HuH-7.5 (cell line): Measurements from ENCODE around the gene NMNAT1.
"Not testable (repeated sequence)": the region's sequence is repeated elsewhere in the genome, so short reads cannot be mapped to it uniquely, and the experiment has no call there.

Source experiments
- DNase-seq: peaks from one replicate; pipeline ENCODE4 v3.0.0; 2011; ENCODE audit warnings: low spot score

Gene NMNAT1

DNA sequence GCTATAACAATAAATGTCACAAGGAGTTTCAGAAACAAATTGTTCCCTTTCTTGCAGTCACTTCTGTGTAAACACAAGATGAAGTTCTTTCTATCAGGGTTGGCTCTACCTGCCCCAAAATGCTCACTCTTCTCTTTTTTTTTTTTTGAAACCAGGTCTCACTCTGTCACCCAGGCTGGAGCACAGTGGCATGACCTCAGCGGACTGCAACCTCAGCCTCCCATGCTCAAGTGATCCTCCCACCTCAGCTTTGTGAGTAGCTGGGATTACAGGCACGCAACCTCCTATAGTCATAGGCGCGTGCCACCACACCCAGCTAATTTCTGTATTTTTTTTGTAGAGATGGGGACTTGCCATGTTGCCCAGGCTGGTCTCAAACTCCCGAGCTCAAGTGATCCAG is 22.7 kb upstream of the NMNAT1 start:
- DNase-seq: no peak

DNA sequence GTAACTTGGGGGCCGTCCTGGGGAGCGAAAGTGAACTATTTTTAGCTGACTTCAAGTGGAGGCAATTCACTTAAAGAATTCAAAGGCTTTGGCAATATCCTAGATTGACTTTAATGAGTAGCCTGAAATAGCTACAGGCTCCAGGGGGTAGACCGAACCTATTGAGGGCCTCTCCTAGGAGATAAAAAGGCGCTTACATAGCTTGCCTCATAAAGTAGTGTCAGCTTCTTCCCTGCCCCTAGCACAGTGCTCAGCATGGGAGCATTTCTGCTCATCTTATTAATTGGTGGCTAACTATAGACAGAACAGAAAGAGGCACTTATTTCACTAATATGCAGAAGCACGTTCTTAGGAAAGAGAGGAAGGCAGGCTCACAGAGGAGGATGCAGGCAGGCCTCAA is 20.9 kb upstream of the NMNAT1 start:
- DNase-seq: no peak

DNA sequence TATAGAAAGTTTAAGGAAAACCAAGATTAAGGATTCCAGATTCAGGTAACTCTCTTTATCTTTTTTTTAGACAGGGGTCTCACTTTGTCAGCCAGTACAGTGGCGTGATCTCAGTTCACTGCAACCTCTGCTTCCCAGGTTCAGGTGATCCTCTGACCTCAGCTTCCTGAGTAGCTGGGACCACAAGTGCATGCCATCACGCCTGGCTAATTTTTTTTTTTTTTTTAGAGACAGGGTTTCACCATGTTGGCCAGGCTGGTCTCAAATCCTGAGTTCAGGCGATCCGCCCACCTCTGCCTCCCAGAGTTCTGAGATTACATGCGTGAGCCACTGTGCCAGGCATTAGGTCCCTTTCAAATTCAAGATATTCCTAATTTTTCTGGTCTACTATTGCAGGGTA is 16.0 kb upstream of the NMNAT1 start:
- no peak for DNase-seq

DNA sequence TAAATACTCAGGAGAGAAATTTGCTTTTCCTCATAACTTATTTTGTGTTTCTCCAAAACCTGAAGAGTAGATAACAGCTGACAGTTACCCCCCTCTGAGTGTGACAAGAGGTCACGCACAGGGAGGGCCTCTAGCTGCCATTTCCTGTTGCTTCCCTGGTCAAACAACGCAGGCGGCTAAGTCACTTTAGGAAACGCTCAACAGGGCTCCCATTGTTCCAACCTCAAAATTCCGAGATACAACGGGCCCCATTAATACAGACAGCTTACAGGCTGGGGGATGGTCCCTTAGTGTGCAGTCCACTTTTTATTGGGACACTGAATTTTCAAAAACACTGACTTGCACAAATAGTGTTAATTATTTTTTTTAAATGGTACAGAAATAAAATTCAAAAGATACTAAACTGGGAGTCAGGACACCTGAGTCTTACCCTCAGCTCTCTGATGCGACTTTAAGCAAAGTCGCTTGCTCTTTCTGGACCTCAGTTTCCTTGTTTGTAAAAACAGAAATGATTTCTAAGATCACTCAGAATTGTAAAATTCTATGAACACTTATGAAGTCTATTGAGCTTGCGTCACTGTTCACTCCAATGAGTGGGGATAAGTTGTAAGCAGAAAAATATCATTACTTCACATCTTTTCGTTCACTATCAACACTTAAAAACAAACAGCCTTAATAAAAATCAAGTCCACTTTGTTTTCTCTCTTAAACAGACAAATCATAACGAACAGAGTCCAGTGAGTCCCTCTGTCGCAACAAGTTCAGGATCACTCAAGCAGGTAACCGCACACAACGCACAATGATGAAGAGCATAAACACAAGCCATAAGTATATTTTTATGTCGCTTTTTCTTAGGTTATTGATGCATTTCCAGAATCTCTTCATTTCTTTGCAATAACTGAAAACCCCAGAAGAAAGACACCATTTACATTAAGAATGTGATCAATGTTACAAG is 13.6 kb upstream of the NMNAT1 start:
- DNase-seq: peak; percentile 55

DNA sequence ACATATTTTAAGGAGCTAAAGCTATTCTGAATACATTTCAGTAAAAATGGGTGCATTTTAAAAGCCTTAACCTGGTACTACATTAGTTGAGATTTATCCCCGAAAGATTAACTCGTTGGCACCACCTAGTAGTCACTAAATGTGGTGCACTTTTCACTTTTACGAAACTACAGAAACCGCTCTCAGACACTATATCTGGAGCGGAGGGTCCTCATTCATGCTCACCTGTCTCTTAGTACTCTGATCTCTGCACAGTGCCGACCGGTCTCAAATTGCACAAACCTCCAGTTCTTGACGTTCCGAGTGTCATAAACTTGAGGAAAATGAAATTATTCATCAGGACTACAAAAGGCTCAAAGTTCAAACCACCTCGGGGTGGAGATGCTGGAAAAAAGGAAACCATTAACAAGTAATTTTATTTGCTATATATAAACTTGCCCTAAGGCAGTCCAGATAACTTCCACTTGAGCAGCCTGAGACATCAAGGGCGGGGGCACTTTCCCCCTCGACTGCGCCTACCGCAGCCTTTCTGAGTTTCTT is 806 bp upstream of the NMNAT1 start:
- DNase-seq: peak; percentile 42

DNA sequence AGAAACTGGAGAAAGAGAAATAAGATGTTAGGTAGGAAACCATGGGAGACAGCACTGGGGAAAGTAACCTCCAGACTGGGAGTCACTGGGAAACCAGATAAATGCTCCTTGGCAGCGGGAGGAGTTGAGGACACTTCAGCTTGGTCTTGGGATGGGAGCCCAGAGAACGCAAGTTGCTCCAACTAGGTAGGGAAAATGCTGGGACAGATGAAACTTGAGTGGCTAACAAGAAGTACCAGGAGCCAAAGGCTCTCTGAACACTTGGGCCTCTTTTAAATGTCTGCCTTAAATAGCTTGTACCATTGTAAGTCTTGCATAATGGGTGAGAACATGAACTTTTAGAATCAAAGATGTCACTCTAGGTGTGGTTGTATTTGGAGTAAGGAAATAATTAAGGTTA is 3.0 kb downstream of the NMNAT1 start:
- DNase-seq: no peak

DNA sequence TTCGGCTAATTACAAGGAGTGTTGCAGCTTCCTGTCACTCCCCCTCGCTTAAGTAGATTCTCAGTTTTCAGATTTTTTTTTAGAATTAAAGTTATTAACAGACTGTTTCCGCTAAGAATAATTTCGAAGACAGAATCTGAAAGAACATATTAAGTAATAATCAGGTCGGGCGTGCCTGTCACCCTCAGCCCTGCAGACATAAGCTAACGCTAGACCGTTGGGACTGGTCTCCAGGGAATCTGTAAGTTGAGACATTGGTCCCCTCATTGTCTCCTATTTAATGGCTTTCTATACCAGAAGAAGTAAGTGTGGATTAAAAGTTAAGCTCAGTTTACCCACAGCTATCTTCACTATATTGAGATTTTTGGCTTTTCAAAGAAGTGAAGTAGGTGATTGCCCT is 14.5 kb downstream of the NMNAT1 start:
- DNase-seq: no peak

DNA sequence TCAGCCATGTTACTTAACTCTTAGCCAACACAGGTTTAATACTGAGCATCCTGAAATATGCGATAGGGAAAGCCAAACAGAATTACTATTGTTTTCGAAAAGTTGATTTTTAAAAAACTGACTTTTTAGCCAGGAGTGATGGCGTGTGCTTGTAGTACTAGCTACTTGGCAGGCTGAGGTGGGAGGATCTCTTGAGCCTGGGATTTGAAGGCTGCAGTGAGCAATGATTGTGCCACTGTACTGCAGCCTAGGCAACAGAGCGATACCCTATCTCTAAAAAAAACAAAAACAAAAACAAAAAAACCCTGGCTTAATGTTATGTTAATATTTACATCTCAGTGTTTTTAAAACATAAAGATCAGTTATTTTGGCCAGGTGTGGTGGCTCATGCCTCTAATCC is 16.7 kb downstream of the NMNAT1 start:
- no peak for DNase-seq

DNA sequence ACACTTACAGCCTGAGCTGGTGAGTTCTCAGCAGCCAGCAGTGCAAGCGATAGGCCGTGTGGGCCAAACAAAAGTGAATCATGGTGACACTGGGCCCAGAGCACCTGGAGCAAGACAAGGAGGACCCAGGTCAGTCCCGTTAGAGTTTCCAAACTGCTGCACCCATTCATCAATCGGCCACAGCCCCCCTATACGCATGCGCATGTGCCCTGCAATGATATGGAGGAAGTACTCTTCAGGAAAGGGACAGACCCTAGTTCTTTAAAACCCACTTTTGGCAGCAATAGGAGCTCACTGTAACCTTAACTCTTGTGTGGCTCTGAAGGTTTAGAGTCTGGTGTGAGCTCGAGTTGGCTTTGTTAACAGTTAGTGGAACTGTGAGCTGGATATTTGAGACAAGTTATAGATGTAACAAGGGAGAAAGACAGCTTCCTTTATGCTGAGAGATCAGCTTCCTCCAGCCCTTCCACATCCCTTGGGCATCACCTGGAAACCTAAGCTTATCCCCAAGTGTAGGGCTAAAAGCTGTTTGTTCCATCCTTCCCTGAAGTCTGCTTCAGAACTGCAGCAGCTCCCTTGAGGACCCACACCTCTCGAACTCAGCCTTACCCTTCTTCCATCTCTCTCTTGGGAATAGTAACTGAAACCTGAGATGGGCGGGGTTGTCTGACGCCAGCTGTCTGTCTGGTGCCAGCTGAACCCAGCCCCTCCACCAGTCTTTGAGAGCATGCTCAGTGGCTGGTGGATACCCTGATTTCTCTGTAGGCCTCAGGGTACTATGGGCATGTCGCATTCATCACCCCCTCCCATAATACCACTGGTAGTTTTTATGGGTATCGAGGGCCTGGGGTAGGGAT is 17.7 kb downstream of the NMNAT1 start:
- DNase-seq: no peak

DNA sequence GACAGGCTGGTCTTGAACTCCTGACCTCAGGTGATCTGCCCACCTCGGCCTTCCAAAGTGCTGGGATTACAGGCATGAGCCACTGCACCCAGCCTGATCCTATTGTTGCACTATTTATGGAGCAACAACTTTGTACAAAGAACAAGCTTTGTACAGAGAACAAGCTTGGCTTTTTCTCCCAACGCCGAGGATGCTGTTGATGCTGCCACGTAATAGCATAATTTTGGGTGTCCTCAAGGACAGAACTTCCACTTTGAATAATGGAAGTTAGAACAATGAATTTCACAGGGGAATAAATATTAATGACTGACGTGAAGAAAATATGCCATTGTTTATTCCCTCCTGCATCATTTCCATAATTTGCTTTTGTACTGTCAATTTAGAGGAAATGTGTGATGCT is 41.0 kb downstream of the NMNAT1 start:
- no peak for DNase-seq

DNA sequence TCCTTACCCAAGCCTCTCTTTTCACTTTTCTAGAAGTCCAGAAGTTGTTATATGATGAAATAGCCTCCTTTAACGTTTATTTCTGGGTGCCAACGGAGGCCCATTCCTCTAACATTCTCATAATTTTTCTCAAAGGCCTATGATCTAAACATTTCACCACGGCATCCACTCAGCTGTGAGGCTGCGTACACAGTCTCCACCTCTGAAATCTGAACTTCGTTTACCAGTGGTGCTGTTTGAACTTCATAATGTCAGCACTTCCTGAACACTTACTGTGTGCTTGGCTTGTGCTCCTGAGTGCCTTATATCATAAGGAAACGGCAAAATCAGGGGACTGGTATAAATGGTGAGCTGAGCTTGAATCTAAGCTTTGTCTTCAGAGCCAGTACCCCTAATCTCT is 41.7 kb downstream of the NMNAT1 start:
- DNase-seq: no peak

DNA sequence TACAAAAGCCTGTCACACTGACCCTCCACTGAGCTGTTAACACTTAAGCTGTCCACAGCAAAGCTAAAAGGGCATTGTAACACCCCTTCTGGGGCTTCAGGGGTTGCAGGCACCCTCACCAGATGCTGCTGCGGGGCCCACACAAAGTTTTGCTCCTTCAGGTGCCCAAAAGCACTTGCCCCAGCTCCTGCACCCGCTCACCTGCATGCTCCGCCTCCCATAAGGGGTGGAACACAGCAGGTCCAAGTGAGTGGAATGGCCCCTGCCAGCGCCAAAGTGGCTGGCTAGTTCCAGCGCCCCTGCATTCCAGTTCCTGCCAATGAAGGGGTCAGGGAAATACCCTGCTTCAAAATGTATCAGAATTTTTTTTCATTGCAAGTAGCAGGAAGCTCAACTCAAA is 46.5 kb downstream of the NMNAT1 start:
- DNase-seq: no peak

DNA sequence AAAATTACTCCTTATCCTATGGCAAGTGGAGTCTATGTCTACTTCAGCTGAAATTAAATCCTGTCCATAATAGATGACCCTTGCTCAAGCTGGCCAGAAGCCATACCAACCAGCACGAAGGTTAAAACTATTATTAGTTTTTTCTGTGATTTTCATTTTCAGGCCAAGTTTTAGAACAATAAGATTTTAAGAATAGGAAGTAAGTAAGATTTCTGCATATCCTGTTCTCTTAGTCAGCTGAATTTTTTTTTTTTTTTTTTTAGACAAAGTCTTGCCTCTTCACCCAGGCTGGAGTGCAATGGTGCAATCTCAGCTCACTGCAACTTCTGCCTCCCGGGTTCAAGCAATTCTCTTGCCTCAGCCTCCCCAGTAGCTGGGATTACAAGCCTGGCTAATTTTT is 47.7 kb downstream of the NMNAT1 start:
- no peak for DNase-seq

DNA sequence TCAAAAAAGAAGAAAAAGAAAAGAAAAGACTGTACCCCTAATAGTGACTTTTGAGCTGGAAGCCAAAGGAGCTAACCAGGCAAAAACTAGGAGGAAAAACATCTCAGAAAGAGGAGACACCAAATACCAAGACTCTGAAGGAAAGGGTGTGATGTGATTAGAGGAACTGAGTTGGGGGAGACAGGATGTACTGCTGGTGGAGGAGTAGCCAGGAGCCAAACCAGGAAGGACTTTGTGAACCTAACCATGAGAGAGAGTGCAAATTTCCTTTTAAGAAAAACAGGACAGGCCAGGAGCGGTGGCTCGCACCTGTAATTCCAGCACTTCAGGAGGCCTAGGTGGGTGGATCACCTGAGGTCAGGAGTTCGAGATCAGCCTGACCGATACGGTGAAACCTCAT is 49.6 kb downstream of the NMNAT1 start:
- DNase-seq: no peak

DNA sequence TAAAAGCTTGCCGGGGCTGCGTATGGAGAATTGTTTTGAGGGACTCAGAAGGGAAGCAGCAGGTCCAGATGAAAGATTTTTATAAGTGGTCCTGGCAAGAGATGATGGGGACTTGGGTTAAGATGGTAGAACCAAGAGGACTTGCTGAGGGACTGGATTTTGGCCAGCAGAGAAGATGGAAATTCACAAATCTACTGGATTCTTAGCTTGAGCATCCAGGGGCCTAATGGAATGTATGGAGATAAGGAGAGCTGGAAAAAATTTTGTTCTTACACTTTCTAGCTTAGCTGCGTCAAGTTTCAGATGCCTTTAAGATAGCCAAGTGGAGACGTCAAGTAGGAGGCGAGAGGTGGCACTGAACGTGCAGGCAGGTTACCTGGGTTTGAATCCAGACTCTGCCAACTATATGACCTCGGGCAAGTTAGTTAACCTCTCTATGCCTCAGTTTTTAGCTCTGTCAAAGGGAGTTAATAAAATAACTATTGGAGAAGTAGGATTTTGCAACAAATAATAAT is 50.3 kb downstream of the NMNAT1 start:
- no peak for DNase-seq

DNA sequence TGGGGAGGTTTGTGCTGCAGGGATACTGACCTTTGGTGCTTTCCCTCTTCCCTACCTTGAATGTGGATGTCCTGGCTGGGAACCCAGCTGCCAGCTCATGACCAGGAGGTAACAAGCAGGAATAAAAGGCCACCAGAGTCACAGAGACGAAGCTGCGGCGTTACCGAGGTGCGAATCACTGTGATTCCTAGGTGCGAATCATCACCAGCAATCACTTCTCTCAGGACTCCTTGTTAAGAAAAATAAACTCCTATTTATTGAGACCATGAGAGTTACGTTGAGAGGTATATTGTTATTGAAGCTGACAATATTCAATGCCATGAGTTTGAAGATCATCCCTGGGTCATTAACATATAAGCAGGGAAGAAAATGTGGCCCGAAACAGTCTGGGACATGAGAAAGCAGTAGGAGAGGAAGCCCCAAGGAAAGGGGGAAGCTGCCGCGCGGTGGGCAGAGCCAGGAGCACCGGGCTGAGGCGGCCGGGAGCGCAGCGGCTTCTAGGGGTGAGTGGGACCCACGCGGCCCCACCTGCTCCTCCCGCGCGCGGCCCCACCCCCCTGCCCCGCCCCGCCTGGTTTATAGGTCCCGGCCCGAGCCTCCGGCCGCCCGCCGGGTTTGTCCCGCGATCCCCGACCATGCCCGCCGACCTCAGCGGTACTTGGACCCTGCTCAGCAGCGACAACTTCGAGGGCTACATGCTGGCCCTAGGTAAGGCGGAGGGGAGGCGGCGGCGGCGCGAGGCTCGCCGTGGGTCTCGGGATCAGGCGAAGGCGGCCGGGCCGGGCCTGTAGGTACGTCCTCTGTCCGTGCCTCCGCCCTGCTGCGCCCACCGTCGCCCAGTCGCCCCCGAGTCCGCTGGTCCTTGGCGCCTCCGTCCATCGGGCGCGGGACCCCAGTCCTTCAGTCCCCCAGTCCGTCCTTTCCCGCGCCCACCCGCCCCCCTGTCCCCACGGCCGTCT is 53.6 kb downstream of the NMNAT1 start, which contains the start of gene RBP7:
Gene RBP7, plus strand, starts transcription at position 605 of the 959 bp plus-strand sequence. Its CDS starts 31 bp downstream, at position 636.
- DNase-seq: peak; percentile 49

DNA sequence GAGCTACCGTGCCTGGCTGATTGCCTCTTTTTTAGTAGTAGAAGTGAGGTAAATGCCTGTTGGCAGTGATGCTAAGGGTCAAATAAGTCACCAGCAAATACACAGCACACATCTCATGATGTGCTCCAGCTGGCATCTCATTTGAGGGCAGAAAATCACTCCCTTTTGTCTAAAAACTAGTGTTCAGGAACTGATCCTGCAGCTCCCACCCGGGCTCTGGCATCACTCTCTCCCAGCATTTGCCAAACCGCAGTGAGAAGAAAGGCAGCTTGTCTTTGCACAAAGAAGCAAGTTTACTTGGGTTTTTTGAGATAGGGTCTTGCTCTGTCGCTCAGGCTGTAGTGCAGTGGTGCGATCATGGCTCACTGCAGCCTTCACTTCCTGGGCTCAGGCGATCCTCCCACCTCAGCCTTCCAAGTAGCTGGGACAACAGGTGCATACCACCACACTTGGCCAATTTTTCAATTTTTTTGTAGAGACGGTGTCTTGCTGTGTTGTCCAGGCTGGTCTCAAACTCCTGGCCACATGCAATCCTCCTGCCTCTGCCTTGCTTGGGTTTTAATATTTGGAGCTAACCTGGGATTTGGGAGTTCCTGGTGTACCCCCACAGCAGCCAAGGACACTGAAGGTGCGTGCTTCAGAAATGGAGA is 57.9 kb downstream of the NMNAT1 start:
- DNase-seq: no peak

DNA sequence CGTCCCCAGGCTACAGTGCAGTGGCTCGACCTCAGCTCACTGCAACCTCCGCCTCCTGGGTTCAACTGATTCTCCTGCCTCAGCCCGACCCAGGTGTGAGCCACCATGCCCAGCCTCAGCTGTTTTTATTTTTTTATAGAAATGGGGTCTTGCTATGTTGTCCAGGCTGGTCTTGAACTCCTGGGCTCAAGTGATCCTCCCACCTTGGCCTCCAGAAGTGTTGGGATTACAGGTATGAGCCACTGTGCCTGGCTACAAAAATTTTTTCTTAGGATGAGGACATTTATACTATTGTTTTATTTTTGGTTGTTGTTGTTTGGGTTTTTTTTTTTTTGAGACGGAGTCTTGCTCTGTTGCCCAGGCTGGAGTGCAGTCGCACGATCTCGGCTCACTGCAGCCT is 62.0 kb downstream of the NMNAT1 start:
- not testable (repeated sequence) for DNase-seq

DNA sequence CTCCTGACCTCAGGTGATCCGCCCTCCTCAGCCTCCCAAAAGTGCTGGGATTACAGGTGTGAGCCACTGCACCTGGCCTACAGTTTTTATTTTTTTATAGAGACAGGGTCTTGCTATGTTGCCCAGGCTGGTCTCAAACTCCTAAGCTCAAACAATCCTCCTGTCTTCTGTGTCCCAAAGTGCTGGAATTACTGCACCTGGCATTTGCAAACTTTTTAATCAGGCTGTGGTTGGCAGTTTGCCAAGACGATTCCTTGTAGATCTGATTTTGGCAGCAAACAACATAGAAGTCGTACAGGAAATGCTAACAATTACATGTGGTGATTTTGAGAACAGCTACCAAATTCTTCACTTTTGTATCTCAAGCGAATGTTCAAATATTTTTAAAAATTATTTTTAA is 63.9 kb downstream of the NMNAT1 start:
- no peak for DNase-seq

DNA sequence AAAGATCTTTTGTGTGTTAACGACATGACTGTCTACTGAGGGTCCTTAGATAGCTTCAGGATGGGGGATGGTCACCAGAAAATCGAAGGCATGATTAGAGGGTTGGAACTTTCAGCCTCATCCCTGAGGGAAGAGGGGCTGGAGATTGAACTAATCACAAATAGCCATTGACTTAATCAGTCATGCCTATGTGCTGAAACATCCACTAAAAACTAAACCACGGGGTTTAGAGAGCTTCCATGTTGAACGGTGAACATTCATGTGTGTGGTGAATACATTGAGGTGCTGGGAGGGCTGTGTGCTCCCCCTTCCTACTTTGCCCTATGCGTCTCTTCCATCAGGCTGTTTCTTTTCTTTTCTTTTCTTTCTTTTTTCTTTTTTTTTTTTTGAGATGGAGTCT is 70.7 kb downstream of the NMNAT1 start:
- DNase-seq: no peak

DNA sequence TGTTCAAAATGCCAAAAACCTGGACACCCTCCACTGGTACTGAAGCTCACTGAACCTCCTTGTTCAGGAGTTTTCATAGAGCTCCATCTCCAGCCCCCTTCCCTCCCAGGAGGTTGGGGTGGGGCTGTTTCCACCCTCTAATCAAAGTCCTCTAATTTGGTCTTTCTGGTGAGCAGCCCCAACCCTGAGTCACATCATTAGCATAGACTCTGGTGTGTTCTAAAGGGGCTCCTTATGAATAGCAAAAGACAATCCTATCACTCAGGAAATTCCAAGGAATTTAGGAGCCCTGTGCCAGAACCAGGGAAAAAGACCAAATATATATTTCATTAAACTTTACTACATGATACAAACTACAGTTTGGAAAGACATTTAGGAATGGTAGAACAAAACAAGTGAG is 76.3 kb downstream of the NMNAT1 start:
- DNase-seq: no peak
